ENCODE results near the gene PRAF2. TPM values are rescaled to one million over a fixed set of nuclear protein-coding genes. Genes with fewer than 3 reads are reported as not detected.
A peak's percentile ranks its signal among the peaks of the same experiment; 100 is the strongest.

PRAF2 gene
- total and polyA plus RNA-seq, 9 of the 15 experiments (the other 6 are each of a cell fraction or from before 2014, with no cell fraction given), result 0.24 to 5.7 (median 2.0) TPM

GRCh38 chrX:49079489-49080428 lies 6.0 kb upstream of the PRAF2 start, which contains the start of gene WDR45 (continued):
- TF ChIP-seq PHB (CRISPR knock-in tag; IDR thresholded peaks at IDR 0.05), result no peak
- TF ChIP-seq TRIM24 (IDR thresholded peaks at IDR 0.05), result no peak
- TF ChIP-seq ZNF318 (IDR thresholded peaks at IDR 0.05; ENCODE audit: borderline replicate concordance in 1 of 2, low read depth in 1 of 2), result peak in 1 of 2 experiments; percentile 81; a peak in 1 of 4 replicates
- TF ChIP-seq OTX1 (CRISPR knock-in tag; IDR thresholded peaks at IDR 0.05), result no peak
- TF ChIP-seq UBTF (IDR thresholded peaks at IDR 0.05; ENCODE audit: borderline replicate concordance in 1 of 2, low read depth in 2 of 2, low read length in 2 of 2), result no peak; a peak in 1 of 4 replicates
- no peak for TF ChIP-seq XRCC4 (IDR thresholded peaks at IDR 0.05; ENCODE audit: extremely low read depth, insufficient read depth, insufficient read length)
- 0 out of 3 replicates have a peak, but pooled peaks of 1 of the 2 experiments have one; percentile 41 for TF ChIP-seq CBX3 (IDR thresholded peaks at IDR 0.05; ENCODE audit: borderline replicate concordance in 1 of 2, low read length in 2 of 2)
- TF ChIP-seq NR2C2 (CRISPR knock-in tag; IDR thresholded peaks at IDR 0.05), result no peak
- peak; percentile 73 for TF ChIP-seq NR2C2 (tag; IDR thresholded peaks at IDR 0.05)
- peak; percentile 89; the same call in 1 of the 2 replicates for TF ChIP-seq ZBTB7A (IDR thresholded peaks at IDR 0.05; ENCODE audit: borderline replicate concordance, control insufficient read depth, low read depth, low read length)
- no peak for TF ChIP-seq ZKSCAN3 (CRISPR knock-in tag; IDR thresholded peaks at IDR 0.05)
- TF ChIP-seq PHF8 (IDR thresholded peaks at IDR 0.05; ENCODE audit: borderline replicate concordance, low read length), result peak; percentile 74; the same call in 1 of the 2 replicates
- TF ChIP-seq ZC3H11A (IDR thresholded peaks at IDR 0.05; ENCODE audit: low read depth, low read length), result no peak
- peak; percentile 33; the same call in 1 of the 2 replicates for TF ChIP-seq TOE1 (IDR thresholded peaks at IDR 0.05; ENCODE audit: borderline replicate concordance)
- no peak for TF ChIP-seq TOE1 (CRISPR knock-in tag; IDR thresholded peaks at IDR 0.05; ENCODE audit: borderline replicate concordance, low read depth)
